GM18858 (cell line): ENCODE measurements around the gene SPINK13.
"Not testable (repeated sequence)": the region's sequence is repeated elsewhere in the genome, so short reads cannot be mapped to it uniquely, and the experiment has no call there.

Experiments used
- ATAC-seq: cut with Tn5 transposase; IDR thresholded peaks from one replicate; pipeline ENCODE4 v1.9.1; 2021; ENCODE audit not compliant: unreplicated experiment

Gene SPINK13

GRCh38 chr5:148311484-148311883 lies 42.9 kb downstream of the SPINK13 start:
- no peak for ATAC-seq

- no peak for ATAC-seq
Observed at GRCh38 chr5:148312153-148312552, 43.6 kb downstream of the SPINK13 start, which contains the start of gene SPINK7. SPINK7 (plus strand) TSS chr5:148312423; CDS start chr5:148312484, 61 bp downstream.

GRCh38 chr5:148314187-148314586 lies 45.6 kb downstream of the SPINK13 start:
- no peak for ATAC-seq

GRCh38 chr5:148314731-148315130 lies 46.1 kb downstream of the SPINK13 start:
- ATAC-seq: no peak

GRCh38 chr5:148320011-148320963 lies 51.7 kb downstream of the SPINK13 start:
- ATAC-seq: not testable (repeated sequence)

- ATAC-seq: no peak
Observed at GRCh38 chr5:148333262-148333849, 64.8 kb downstream of the SPINK13 start.

GRCh38 chr5:148335259-148335658 lies 66.7 kb downstream of the SPINK13 start, which contains the start of gene SPINK9:
SPINK9 (plus strand) TSS chr5:148335559; CDS start chr5:148335614, 55 bp downstream.
- ATAC-seq: no peak
